ENCODE data around the gene FOS. TPM values are rescaled to one million over a fixed set of nuclear protein-coding genes. Genes with fewer than 3 reads are reported as not detected.

The FOS gene
- total and polyA plus RNA-seq, 2 of the 13 experiments (the other 11 are each of a cell fraction or from before 2014, with no cell fraction given): 15.9 to 24.2 TPM

DNA sequence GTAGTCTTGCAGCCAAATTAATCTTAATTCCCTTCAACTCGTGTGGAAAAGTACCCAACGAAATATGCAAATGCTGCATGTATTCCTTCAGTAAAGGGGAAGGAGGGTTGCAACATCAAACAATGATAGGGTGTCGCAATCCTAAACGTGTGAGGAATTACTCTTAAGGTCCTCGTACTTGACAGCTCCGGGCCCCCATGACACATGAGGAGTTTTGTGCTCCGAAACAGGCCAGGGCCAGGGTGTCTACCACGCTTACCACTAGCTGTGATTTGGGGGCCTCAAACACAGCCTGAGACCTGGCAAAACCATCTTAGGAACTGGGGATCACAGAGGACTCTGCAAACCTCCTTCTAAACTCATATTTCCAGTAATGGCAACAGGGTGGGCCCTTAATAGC, 20.4 kb downstream of the FOS start:
- no peak for FAIRE-seq
- Histone ChIP-seq H3K79me2 (ENCODE audit: insufficient read depth, low read length) (no peaks in the 10 kb centered on the region), H3K4me1 (ENCODE audit: insufficient read depth, low read length) (peaks cover 68% of the 10 kb centered on the region), H3K36me3 (replicated peaks in 1 of 2; ENCODE audit: control insufficient read depth in 1 of 2, insufficient read depth in 2 of 2, low read length in 2 of 2) (no peaks in the 10 kb centered on the region), H3K9ac (ENCODE audit: insufficient read depth, low read depth, low read length) (no peak overlapping the region), H3K4me2 (ENCODE audit: low read depth, low read length) (peak overlapping the region; percentile 61), H3K4me3 (replicated peaks in 1 of 3; ENCODE audit: insufficient read depth in 1 of 3, low read depth in 2 of 3, low read length in 3 of 3) (peak overlapping the region in 1 of 3 experiments; percentile 26; a peak in 1 of 6 replicates), H3K27me3 (ENCODE audit: control insufficient read depth in 1 of 2, insufficient read depth in 2 of 2, low read length in 2 of 2) (peaks cover 1 to 6% of the 10 kb centered on the region in 2 experiments; a peak in 2 of 5 replicates), H4K20me1 (ENCODE audit: insufficient read depth, low read length) (no peaks in the 10 kb centered on the region), H2AFZ (ENCODE audit: low read length) (no peak overlapping the region), H3K27ac (ENCODE audit: extremely low read length, insufficient read depth, low read length) (no peak overlapping the region), H3K9me3 (ENCODE audit: low read length) (no peaks in the 10 kb centered on the region)
- DNase-seq (ENCODE audit: low spot score): no peak
- POLR2A ChIA-PET: interaction anchor here (1.2 kb wide), 1 partner anchor 172 kb away, joined by 3 read pairs; the partner anchor contains the start of gene NEK9
- WGBS (ENCODE audit: low lambda C conversion rate): 7% methylated on average over 6 of the region's 8 CpGs
- in situ Hi-C loops (cut with HindIII; ENCODE audit: extremely low pct_ligation_motif_present, low pct_unique_long_range_greater_than_20kb) (loop anchor here (5.0 kb wide), 1 partner anchor 167 kb away; no protein-coding TSS in a partner anchor), intact Hi-C loops (cut with micrococcal nuclease; ENCODE audit: unreplicated experiment) (no loop called here)
- no TSS peak for BruUV-seq (replicated peaks)
- no peak for ATAC-seq
- CTCF ChIA-PET (ENCODE audit: low intra/inter-chr PET ratio, low total read pairs): no interaction called here
- TF ChIP-seq, protein P1, sequence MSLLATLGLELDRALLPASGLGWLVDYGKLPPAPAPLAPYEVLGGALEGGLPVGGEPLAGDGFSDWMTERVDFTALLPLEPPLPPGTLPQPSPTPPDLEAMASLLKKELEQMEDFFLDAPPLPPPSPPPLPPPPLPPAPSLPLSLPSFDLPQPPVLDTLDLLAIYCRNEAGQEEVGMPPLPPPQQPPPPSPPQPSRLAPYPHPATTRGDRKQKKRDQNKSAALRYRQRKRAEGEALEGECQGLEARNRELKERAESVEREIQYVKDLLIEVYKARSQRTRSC (CRISPR knock-in tag; IDR thresholded peaks at IDR 0.05; ENCODE audit: low read depth): no peak
- TF ChIP-seq SAP130 (CRISPR knock-in tag; IDR thresholded peaks at IDR 0.05; ENCODE audit: low read depth) (peak; percentile 18; the same call in 1 of the 2 replicates), GATAD2A (CRISPR knock-in tag; IDR thresholded peaks at IDR 0.05) (0 out of 2 replicates have a peak, but pooled peaks have one; percentile 28), SOX6 (IDR thresholded peaks at IDR 0.05) (no peak), SOX6 (CRISPR knock-in tag; IDR thresholded peaks at IDR 0.05) (peak; percentile 41; the same call in 1 of the 2 replicates), MIER2 (CRISPR knock-in tag; IDR thresholded peaks at IDR 0.05) (no peak), SOX13 (IDR thresholded peaks at IDR 0.05) (no peak), SOX13 (CRISPR knock-in tag; conservative IDR thresholded peaks at IDR 0.05 in 1 of 2, IDR thresholded peaks at IDR 0.05 in 1 of 2) (peak in 1 of 2 experiments; percentile 77; a peak in 1 of 4 replicates), FOXA3 (CRISPR knock-in tag; IDR thresholded peaks at IDR 0.05) (0 out of 2 replicates have a peak, but pooled peaks have one; percentile 11), CEBPB (IDR thresholded peaks at IDR 0.05; ENCODE audit: borderline replicate concordance, low read depth, low read length) (peak; percentile 97), SOX5 (CRISPR knock-in tag; IDR thresholded peaks at IDR 0.05; ENCODE audit: borderline replicate concordance) (peak; percentile 65; the same call in 1 of the 2 replicates), BHLHE40 (IDR thresholded peaks at IDR 0.05; ENCODE audit: low read length) (0 out of 2 replicates have a peak, but pooled peaks have one; percentile 34), SMC3 (IDR thresholded peaks at IDR 0.05; ENCODE audit: low read length) (peak; percentile 17; the same call in 1 of the 2 replicates)
- TF ChIP-seq, protein P2, sequence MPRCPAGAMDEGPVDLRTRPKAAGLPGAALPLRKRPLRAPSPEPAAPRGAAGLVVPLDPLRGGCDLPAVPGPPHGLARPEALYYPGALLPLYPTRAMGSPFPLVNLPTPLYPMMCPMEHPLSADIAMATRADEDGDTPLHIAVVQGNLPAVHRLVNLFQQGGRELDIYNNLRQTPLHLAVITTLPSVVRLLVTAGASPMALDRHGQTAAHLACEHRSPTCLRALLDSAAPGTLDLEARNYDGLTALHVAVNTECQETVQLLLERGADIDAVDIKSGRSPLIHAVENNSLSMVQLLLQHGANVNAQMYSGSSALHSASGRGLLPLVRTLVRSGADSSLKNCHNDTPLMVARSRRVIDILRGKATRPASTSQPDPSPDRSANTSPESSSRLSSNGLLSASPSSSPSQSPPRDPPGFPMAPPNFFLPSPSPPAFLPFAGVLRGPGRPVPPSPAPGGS (CRISPR knock-in tag; IDR thresholded peaks at IDR 0.05): no peak
- TF ChIP-seq, protein P3, sequence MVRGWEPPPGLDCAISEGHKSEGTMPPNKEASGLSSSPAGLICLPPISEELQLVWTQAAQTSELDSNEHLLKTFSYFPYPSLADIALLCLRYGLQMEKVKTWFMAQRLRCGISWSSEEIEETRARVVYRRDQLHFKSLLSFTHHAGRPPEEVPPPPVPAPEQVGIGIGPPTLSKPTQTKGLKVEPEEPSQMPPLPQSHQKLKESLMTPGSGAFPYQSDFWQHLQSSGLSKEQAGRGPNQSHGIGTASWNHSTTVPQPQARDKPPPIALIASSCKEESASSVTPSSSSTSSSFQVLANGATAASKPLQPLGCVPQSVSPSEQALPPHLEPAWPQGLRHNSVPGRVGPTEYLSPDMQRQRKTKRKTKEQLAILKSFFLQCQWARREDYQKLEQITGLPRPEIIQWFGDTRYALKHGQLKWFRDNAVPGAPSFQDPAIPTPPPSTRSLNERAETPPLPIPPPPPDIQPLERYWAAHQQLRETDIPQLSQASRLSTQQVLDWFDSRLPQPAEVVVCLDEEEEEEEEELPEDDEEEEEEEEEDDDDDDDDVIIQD (CRISPR knock-in tag; IDR thresholded peaks at IDR 0.05; ENCODE audit: low read depth): no peak
- TF ChIP-seq, protein P4, sequence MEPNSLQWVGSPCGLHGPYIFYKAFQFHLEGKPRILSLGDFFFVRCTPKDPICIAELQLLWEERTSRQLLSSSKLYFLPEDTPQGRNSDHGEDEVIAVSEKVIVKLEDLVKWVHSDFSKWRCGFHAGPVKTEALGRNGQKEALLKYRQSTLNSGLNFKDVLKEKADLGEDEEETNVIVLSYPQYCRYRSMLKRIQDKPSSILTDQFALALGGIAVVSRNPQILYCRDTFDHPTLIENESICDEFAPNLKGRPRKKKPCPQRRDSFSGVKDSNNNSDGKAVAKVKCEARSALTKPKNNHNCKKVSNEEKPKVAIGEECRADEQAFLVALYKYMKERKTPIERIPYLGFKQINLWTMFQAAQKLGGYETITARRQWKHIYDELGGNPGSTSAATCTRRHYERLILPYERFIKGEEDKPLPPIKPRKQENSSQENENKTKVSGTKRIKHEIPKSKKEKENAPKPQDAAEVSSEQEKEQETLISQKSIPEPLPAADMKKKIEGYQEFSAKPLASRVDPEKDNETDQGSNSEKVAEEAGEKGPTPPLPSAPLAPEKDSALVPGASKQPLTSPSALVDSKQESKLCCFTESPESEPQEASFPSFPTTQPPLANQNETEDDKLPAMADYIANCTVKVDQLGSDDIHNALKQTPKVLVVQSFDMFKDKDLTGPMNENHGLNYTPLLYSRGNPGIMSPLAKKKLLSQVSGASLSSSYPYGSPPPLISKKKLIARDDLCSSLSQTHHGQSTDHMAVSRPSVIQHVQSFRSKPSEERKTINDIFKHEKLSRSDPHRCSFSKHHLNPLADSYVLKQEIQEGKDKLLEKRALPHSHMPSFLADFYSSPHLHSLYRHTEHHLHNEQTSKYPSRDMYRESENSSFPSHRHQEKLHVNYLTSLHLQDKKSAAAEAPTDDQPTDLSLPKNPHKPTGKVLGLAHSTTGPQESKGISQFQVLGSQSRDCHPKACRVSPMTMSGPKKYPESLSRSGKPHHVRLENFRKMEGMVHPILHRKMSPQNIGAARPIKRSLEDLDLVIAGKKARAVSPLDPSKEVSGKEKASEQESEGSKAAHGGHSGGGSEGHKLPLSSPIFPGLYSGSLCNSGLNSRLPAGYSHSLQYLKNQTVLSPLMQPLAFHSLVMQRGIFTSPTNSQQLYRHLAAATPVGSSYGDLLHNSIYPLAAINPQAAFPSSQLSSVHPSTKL (CRISPR knock-in tag; IDR thresholded peaks at IDR 0.05): peak; percentile 40; the same call in 1 of the 2 replicates
